BJ (cell line): ENCODE data around the gene SIK2. TPM values are rescaled to one million over a fixed set of nuclear protein-coding genes. Genes with fewer than 3 reads are reported as not detected.

ENCODE experiments used
- CTCF ChIA-PET: fragments of 350-600 bp; formaldehyde crosslinking; extraction: SDS; loops from one replicate; lab custom pipeline; 2021; ENCODE audit warnings: antibody characterized with exemption, inconsistent platforms; lab: Yijun Ruan, JAX
- POLR2A ChIA-PET: fragments of 300-600 bp; sonication (Branson Sonifier 250); formaldehyde crosslinking; extraction: SDS; loops from one replicate; lab custom pipeline; 2021; ENCODE audit warnings: antibody characterized with exemption; lab: Charles Lee
- DNase-seq: peaks from one replicate; pipeline ENCODE4 v3.0.0-alpha.2; 2011; ENCODE audit warnings: low read depth
- H3K27me3 ChIP-seq: 2 replicates; pipeline ENCODE4 v1.6.0; 2011; ENCODE audit warnings: low read length; ENCODE audit not compliant: control insufficient read depth, insufficient read depth
- H3K36me3 ChIP-seq: 2 replicates; pipeline ENCODE4 v1.5.1; 2011; ENCODE audit warnings: low read length; ENCODE audit not compliant: control insufficient read depth, insufficient read depth
- H3K4me3 ChIP-seq: 2 replicates; pipeline ENCODE4 v1.5.1; 2011; ENCODE audit warnings: low read depth, mild to moderate bottlenecking, control low read depth, low read length
- polyA plus RNA-seq: library from polyadenylated mRNA; depleted of rRNA; stranded (reverse); fragments of >200 nt; gene quantifications from 2 replicates; pipeline ENCODE4 v1.2.3, GENCODE V29; 2011
- TF ChIP-seq, protein P1 (sequence below): IDR thresholded peaks from 2 replicates; pipeline ENCODE4 v1.5.1; 2011; ENCODE audit warnings: low read depth, mild to moderate bottlenecking, control low read depth, inconsistent platforms, low read length, moderate library complexity; ENCODE audit not compliant: insufficient read depth

The SIK2 gene
- polyA plus RNA-seq, 1 experiment = 24.2 TPM

DNA sequence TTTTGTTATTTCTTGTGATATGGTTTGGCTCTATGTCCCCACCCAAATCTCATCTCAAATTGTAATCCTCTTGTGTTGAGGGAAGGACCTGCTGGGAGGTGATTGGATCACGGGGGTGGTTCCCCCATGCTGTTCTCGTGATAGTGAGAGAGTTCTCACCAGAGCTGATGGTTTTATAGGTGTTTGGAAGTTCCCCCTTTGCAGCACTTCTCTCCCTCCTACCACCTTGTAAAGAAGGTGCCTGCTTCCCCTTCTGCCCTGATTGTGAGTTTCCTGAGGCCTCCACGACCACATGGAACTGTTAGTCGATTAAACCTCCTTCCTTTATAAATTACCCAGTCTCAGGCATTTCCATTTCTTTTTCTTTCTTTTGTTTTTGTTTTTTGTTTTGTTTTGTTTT, 24.4 kb upstream of the SIK2 start:
- H3K27me3 ChIP-seq = no peaks in the 10 kb centered on the region
- no peak for DNase-seq
- TF ChIP-seq, protein P1, sequence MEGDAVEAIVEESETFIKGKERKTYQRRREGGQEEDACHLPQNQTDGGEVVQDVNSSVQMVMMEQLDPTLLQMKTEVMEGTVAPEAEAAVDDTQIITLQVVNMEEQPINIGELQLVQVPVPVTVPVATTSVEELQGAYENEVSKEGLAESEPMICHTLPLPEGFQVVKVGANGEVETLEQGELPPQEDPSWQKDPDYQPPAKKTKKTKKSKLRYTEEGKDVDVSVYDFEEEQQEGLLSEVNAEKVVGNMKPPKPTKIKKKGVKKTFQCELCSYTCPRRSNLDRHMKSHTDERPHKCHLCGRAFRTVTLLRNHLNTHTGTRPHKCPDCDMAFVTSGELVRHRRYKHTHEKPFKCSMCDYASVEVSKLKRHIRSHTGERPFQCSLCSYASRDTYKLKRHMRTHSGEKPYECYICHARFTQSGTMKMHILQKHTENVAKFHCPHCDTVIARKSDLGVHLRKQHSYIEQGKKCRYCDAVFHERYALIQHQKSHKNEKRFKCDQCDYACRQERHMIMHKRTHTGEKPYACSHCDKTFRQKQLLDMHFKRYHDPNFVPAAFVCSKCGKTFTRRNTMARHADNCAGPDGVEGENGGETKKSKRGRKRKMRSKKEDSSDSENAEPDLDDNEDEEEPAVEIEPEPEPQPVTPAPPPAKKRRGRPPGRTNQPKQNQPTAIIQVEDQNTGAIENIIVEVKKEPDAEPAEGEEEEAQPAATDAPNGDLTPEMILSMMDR = no peak
- POLR2A ChIA-PET = no interaction called here
- H3K36me3 ChIP-seq = no peaks in the 10 kb centered on the region
- no peak overlapping the region for H3K4me3 ChIP-seq
- CTCF ChIA-PET = interaction anchor here (1.6 kb wide), 1 partner anchor 9 kb away, joined by 5 read pairs; no protein-coding TSS in a partner anchor

DNA sequence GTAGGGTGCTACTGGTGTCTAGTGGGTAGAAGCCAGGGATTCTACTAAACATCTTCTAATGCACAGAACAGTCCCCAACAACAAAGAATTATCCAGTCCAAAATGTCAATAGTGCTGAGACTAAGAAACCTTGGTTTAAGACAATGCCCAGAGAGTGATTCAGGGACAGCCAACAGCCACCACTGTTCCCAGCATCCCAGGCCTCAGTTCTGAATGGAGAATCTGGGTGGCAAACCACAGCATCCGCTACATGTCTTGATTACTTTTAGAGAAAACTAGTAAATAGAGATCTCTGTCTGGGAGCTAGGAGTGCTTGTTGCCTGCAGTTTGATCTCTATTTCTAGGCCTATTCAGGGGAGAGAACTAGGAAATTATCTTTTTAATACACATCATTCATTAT, 20.9 kb upstream of the SIK2 start:
- DNase-seq = no peak
- Histone ChIP-seq H3K4me3 (no peak overlapping the region), H3K36me3 (no peaks in the 10 kb centered on the region), H3K27me3 (no peaks in the 10 kb centered on the region)
- ChIA-PET CTCF (interaction anchor here (2.2 kb wide), 1 partner anchor 127 kb away, joined by 5 read pairs; no protein-coding TSS in a partner anchor), POLR2A (no interaction called here)
- TF ChIP-seq, protein P1 = no peak

DNA sequence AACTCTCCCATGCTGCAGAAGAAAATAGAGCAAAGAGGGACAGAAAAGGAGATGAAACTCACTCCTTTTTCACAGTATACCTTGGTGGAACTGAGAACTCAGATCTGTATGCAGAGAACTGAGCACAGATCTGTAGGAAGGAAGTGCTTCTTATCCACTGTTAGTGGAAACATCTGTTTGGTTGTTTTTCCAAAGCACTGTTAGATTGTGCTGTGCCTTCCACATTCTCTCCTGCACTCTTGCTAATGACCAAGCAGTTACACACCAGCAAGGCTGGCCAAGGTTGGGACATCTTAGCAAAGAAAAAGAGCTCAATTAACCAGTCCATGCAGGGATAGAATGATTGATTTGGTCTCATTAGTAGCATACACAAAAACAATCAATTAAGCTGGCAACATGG, 20.1 kb upstream of the SIK2 start:
- POLR2A ChIA-PET = interaction anchor here (0.6 kb wide), 1 partner anchor 389 kb away, joined by 3 read pairs; no protein-coding TSS in a partner anchor

DNA sequence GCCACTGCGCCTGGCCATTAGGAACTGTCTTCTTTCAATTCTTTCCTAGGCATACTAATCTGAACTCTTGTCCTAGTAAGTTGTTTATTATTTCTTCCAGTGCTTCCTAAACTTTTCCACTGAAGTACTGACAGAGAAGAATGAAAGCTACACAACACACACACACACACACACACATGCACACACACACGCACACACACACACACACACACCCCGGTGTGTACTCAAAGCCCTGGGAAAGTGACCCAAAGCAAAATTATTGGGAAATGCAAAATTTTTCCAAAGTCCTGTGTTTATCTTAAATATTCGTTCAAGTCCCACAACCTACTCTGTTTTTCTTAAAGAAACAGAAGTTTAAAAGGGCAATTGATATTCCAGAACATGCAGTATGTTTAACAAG, 19.4 kb upstream of the SIK2 start:
- Histone ChIP-seq H3K27me3 (no peaks in the 10 kb centered on the region), H3K4me3 (no peak overlapping the region)
- POLR2A ChIA-PET = interaction anchor here (0.6 kb wide), 2 partner anchors 53 to 390 kb away, joined by 3 to 10 read pairs; no protein-coding TSS in a partner anchor

More for the DNA sequence above, 20.1 kb upstream of the SIK2 start:
- no peak for DNase-seq
- no peaks in the 10 kb centered on the region for H3K36me3 ChIP-seq
- H3K27me3 ChIP-seq = no peaks in the 10 kb centered on the region
- CTCF ChIA-PET = interaction anchor here (0.9 to 2.2 kb wide), 2 partner anchors 10 to 127 kb away, joined by 4 to 5 read pairs; no protein-coding TSS in a partner anchor
- H3K4me3 ChIP-seq = no peak overlapping the region
- TF ChIP-seq, protein P1 = no peak

DNA sequence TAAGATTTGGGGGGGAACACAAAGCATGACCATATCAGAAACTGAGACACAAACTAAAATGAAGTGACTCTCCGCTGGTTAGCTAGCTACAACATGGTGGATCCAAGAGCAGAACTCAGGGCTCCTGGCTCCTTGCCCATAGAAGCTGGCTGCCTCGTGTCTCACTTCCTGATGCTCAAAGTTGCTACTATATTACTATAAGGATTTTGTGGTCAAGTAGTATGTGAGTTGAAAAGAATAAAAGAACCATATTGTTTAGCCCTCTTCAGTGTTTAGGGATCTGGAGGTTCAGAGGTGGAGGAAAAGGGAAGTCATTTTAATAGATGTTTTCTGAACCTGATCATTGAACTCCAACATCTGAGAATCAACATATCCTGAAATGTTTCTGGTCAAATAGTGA, 16.9 kb upstream of the SIK2 start:
- CTCF ChIA-PET = interaction anchor here (0.6 to 5.5 kb wide), 10 partner anchors 13 to 396 kb away, joined by 3 to 42 read pairs (median 3); no protein-coding TSS in a partner anchor
- Histone ChIP-seq H3K27me3 (no peaks in the 10 kb centered on the region), H3K36me3 (no peaks in the 10 kb centered on the region), H3K4me3 (no peak overlapping the region)
- TF ChIP-seq, protein P1 = no peak
- POLR2A ChIA-PET = no interaction called here
- no peak for DNase-seq

More for the DNA sequence above, 19.4 kb upstream of the SIK2 start:
- CTCF ChIA-PET = interaction anchor here (0.9 to 2.2 kb wide), 6 partner anchors 9 to 194 kb away, joined by 3 to 7 read pairs (median 4); no protein-coding TSS in a partner anchor
- no peak for DNase-seq
- H3K36me3 ChIP-seq = no peaks in the 10 kb centered on the region
- TF ChIP-seq, protein P1 = no peak
